ENCODE results near the gene DIDO1. TPM values are rescaled to one million over a fixed set of nuclear protein-coding genes. Genes with fewer than 3 reads are reported as not detected.

Gene DIDO1
- total RNA-seq, 2 donors from 2014 or later = 63.8 to 80.4 TPM

DNA sequence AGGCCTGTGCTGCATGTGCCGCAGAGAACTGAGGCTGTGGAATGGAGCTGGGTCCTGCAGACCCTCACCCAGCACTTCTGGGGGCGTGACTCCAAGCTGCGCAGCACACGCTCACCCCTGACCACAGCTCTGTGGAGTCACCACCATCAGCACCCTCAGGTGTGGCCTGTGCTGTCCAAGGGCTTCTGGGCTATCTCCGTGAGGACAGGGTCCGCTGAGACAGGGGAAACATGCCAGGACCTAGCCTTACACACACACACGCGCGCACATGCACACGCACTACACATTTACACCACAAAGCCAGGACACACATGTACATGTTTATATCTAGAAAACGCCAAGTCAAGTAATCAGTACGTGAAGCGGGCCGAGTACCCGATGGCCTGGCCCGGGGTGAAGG is 37.9 kb downstream of the DIDO1 start:
- Histone ChIP-seq H3K27me3 (replicated peaks; ENCODE audit: insufficient read depth) (no peaks in the 10 kb centered on the region), H3K9me3 (no peaks in the 10 kb centered on the region), H3K27ac (no peak overlapping the region), H3K4me1 (ENCODE audit: control insufficient read depth in 1 of 2, low read depth in 2 of 2) (no peaks in the 10 kb centered on the region), H3K36me3 (peaks cover 63% of the 10 kb centered on the region), H3K4me3 (no peak overlapping the region)
- DNase-seq (ENCODE audit: low spot score) (no peak), ATAC-seq (ENCODE audit: insufficient number of reproducible peaks, low FRiP score, low read depth) (no peak)
- TF ChIP-seq, protein P1, sequence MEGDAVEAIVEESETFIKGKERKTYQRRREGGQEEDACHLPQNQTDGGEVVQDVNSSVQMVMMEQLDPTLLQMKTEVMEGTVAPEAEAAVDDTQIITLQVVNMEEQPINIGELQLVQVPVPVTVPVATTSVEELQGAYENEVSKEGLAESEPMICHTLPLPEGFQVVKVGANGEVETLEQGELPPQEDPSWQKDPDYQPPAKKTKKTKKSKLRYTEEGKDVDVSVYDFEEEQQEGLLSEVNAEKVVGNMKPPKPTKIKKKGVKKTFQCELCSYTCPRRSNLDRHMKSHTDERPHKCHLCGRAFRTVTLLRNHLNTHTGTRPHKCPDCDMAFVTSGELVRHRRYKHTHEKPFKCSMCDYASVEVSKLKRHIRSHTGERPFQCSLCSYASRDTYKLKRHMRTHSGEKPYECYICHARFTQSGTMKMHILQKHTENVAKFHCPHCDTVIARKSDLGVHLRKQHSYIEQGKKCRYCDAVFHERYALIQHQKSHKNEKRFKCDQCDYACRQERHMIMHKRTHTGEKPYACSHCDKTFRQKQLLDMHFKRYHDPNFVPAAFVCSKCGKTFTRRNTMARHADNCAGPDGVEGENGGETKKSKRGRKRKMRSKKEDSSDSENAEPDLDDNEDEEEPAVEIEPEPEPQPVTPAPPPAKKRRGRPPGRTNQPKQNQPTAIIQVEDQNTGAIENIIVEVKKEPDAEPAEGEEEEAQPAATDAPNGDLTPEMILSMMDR (IDR thresholded peaks at IDR 0.05) = no peak

DNA sequence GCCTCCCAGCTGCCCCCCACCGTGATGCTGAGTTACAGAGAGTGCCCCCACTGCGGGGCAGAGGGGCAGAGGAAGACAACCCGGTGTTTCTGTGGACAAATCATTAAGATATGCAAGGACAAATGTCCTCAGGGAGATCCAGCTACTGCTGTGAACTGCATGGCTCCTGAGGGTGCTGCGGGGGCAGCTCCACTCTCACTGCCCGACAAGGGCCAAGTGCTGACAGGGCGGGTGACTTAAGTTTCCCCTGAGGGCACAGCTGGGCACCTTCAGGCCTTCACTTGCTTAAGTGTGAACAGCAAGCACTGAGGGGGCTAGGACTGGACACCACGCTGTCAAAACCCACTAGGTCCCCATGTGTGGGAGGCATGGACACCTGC is 38.5 kb downstream of the DIDO1 start:
- no peak overlapping the region for H3K4me3 ChIP-seq
- no peaks in the 10 kb centered on the region for H3K9me3 ChIP-seq
- ATAC-seq (ENCODE audit: insufficient number of reproducible peaks, low FRiP score, low read depth) = no peak
- no peak overlapping the region for H3K27ac ChIP-seq
- H3K36me3 ChIP-seq = peaks cover 58% of the 10 kb centered on the region
- no peak for DNase-seq (ENCODE audit: low spot score)
- no peaks in the 10 kb centered on the region for H3K27me3 ChIP-seq (replicated peaks; ENCODE audit: insufficient read depth)
- H3K4me1 ChIP-seq (ENCODE audit: control insufficient read depth in 1 of 2, low read depth in 2 of 2) = no peaks in the 10 kb centered on the region
- TF ChIP-seq, protein P1 (IDR thresholded peaks at IDR 0.05) = no peak

DNA sequence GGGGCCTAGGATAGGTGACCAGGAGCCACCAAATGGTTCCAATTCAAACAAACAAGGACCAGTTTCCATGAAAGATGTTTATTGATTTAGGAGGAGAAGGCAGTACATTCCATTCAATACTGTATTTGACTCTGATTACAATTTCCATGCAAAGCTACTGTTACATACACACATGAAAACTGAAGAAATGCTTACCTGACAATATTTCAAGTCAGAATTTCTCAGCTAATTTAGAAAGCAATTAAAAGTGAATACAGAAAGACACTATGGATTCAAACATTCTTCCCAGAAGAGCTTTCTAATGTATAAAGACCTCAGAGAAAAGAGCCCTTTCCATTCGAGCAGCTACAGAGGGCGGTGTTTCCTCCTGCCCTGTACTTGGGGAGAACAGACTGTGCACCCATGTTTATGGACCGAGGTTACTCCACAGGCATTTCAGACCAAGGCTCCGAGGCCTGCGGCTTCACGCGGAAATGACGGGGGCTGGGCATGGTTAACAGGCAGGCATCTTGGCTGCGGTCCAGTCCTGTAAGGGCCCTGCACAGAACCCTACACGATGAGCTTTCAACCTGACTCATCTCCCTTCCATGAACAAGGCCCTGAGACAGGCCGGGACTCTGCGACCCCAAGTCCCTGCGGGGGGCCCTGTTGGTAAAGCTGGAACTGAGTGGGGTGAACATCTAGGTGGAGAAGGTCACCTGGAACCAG is 39.0 kb downstream of the DIDO1 start:
- no peak for ATAC-seq (ENCODE audit: insufficient number of reproducible peaks, low FRiP score, low read depth)
- Histone ChIP-seq H3K36me3 (peaks cover 52% of the 10 kb centered on the region), H3K4me1 (ENCODE audit: control insufficient read depth in 1 of 2, low read depth in 2 of 2) (no peaks in the 10 kb centered on the region), H3K4me3 (no peak overlapping the region), H3K27me3 (replicated peaks; ENCODE audit: insufficient read depth) (no peaks in the 10 kb centered on the region), H3K27ac (no peak overlapping the region), H3K9me3 (no peaks in the 10 kb centered on the region)
- TF ChIP-seq, protein P1 (IDR thresholded peaks at IDR 0.05) = no peak
- no peak for DNase-seq (ENCODE audit: low spot score)

DNA sequence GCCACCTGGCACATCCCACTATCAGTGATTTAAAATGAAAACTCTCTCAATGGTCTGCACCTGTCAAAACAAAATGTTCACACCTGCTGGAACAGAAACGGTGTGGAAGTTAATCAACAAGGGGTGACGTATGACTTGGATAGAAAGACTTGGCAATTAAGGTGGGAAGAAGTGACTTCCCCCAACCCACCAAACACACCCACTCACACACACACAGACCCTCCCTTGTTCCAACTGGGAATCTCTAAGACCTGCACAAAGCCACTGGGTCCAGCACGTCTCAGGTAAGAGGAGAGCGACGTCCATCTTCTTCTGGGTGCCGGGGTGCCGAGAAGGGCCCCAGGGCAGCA is 39.6 kb downstream of the DIDO1 start:
- ATAC-seq (ENCODE audit: insufficient number of reproducible peaks, low FRiP score, low read depth) = no peak
- H3K9me3 ChIP-seq = no peaks in the 10 kb centered on the region
- TF ChIP-seq, protein P1 (IDR thresholded peaks at IDR 0.05) = no peak
- H3K27ac ChIP-seq = no peak overlapping the region
- peaks cover 49% of the 10 kb centered on the region for H3K36me3 ChIP-seq
- DNase-seq (ENCODE audit: low spot score) = no peak
- H3K27me3 ChIP-seq (replicated peaks; ENCODE audit: insufficient read depth) = no peaks in the 10 kb centered on the region
- no peak overlapping the region for H3K4me3 ChIP-seq
- H3K4me1 ChIP-seq (ENCODE audit: control insufficient read depth in 1 of 2, low read depth in 2 of 2) = no peaks in the 10 kb centered on the region

DNA sequence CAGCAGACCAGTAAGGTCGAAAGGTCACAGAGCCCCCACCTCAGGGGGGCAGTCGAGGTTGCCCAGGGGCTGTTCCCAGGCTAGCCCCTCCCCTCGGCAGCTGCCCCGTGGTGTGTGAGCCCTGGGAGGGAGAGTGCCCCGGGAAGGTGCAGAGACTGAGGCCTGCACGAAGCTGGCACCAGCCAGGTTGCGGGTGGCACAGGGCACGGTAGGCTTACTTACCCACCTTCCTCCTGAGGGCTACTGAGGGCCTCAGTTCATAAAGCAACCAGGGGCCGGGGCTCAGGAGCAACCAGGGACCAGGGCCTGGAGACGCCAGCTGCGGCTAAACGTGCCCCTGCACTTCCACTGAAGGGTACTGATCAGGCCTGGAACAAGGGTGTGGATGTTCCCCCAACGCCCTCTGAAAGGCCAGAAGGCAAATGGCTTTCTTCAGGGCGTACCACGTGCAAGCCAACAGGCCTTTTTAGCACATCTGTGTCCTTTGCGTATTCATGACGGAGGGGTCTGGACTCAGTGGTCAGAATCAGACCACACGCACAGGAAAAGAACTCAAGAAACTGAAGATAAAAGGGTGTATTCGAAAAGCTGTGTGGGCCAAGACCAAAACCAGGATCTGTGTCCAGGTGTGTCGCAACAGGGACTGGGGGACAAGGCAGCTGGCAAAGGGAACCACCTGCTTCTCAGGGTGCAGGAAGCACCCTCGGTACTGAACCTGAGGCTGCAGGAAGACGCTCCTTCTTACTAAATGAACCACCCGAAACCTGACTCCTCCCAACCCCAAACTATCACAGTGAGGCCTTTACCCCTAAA is 40.2 kb downstream of the DIDO1 start:
- no peak for DNase-seq (ENCODE audit: low spot score)
- Histone ChIP-seq H3K27ac (no peak overlapping the region), H3K9me3 (no peaks in the 10 kb centered on the region), H3K4me1 (ENCODE audit: control insufficient read depth in 1 of 2, low read depth in 2 of 2) (no peaks in the 10 kb centered on the region), H3K4me3 (no peak overlapping the region), H3K27me3 (replicated peaks; ENCODE audit: insufficient read depth) (no peaks in the 10 kb centered on the region), H3K36me3 (peaks cover 49% of the 10 kb centered on the region)
- TF ChIP-seq, protein P1 (IDR thresholded peaks at IDR 0.05) = no peak
- no peak for ATAC-seq (ENCODE audit: insufficient number of reproducible peaks, low FRiP score, low read depth)

All from thoracic aorta (tissue), 2 donors.